PFSK-1 (cell line): ENCODE measurements around the gene RPLP2.

Experiments
- FOXP2 ChIP-seq: optimal IDR thresholded peaks from 2 replicates; pipeline ENCODE3; 2011; ENCODE audit warnings: borderline replicate concordance, control low read depth, inconsistent platforms; ENCODE audit not compliant: insufficient read depth; ENCODE audit errors: extremely low read length, extremely low read depth
- POLR2AphosphoS5 ChIP-seq: IDR thresholded peaks from 2 replicates; pipeline ENCODE4 v1.6.1; 2012; ENCODE audit warnings: low read depth, mild to moderate bottlenecking, control low read depth, low read length, moderate library complexity
- REST ChIP-seq, 2 experiments: IDR thresholded peaks; 2 replicates each; pipeline versions ENCODE4 v1.6.1 to v1.8.0; 2011 to 2012; ENCODE audit warnings: low read depth in 2 of 2, low read length in 2 of 2, control low read depth in 1 of 2, inconsistent platforms in 1 of 2, mild to moderate bottlenecking in 1 of 2, moderate library complexity in 1 of 2; ENCODE audit not compliant: insufficient read depth in 1 of 2
- SIN3A ChIP-seq: IDR thresholded peaks from 2 replicates; pipeline ENCODE4 v1.6.1; 2012; ENCODE audit warnings: mild to moderate bottlenecking, low read length, moderate library complexity, borderline replicate concordance; ENCODE audit not compliant: insufficient read depth
- TAF1 ChIP-seq: IDR thresholded peaks from 2 replicates; pipeline ENCODE4 v1.6.1; 2012; ENCODE audit warnings: low read length, control low read depth, borderline replicate concordance; ENCODE audit not compliant: insufficient read depth

RPLP2 gene

GRCh38 chr11:837990-838307 is 28.2 kb downstream of the RPLP2 start:
- TF ChIP-seq POLR2AphosphoS5 (peak; percentile 17), REST (IDR thresholded peaks at IDR 0.05; ENCODE audit: insufficient read depth in 1 of 2, low read depth in 2 of 2, low read length in 2 of 2) (no peak)

- TF ChIP-seq SIN3A = peak; percentile 14; the same call in 1 of the 2 replicates
- TF ChIP-seq FOXP2 = no peak
- TF ChIP-seq REST (IDR thresholded peaks at IDR 0.05; ENCODE audit: insufficient read depth in 1 of 2, low read depth in 2 of 2, low read length in 2 of 2) = no peak
- no peak; the same call in 1 of the 2 replicates for TF ChIP-seq TAF1
Measured at GRCh38 chr11:838441-839279, 28.9 kb downstream of the RPLP2 start.

GRCh38 chr11:839280-839623 is 29.5 kb downstream of the RPLP2 start:
- TF ChIP-seq POLR2AphosphoS5 (peak; percentile 57; the same call in 1 of the 2 replicates), REST (IDR thresholded peaks at IDR 0.05; ENCODE audit: insufficient read depth in 1 of 2, low read depth in 2 of 2, low read length in 2 of 2) (no peak)

DNA sequence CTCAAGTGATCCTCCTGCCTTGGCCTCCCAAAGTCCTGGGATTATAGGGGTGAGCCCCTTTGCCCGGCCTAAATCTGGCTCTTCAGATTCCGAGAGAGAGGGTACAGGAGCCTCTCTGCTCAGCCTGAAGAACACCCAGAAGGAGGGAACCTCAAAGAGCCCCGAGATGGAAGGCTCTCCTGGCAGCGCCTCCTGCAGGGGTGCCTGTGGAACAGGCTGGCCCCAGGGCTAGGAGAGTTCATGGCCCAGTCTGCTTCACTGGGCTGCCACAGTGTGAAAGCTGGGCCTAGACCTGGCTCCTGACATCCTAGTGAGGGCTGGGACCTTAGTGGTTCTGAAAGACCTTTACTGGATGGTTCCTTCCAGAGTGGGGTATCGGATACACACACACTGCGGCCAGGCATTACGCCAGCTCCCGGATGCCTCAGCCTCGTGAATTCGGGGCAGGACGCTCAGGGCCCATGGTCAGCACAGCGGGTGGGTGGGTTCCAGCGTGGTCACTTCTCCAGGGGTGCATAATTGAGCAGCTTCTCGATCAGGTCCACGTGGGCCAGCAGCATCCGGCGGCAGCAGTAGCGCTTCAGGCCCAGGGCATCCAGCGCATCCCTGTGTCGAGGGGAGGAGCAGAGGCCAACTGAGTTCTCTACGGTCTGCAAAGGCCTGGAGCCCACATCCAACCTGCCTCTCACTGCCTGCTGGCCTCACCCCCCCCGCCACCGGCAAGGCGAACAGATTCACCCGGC is 30.3 kb downstream of the RPLP2 start:
- TF ChIP-seq POLR2AphosphoS5 (0 out of 2 replicates have a peak, but pooled peaks have one; percentile 29), FOXP2 (no peak), REST (IDR thresholded peaks at IDR 0.05; ENCODE audit: insufficient read depth in 1 of 2, low read depth in 2 of 2, low read length in 2 of 2) (no peak), SIN3A (peak; percentile 38; the same call in 1 of the 2 replicates)

GRCh38 chr11:841981-842369 is 32.2 kb downstream of the RPLP2 start:
- TF ChIP-seq SIN3A = peak; percentile 56; the same call in 1 of the 2 replicates
- no peak for TF ChIP-seq FOXP2
